ENCODE data around the gene SMIM23.
A peak's percentile ranks its signal among the peaks of the same experiment; 100 is the strongest.

Gene SMIM23

DNA sequence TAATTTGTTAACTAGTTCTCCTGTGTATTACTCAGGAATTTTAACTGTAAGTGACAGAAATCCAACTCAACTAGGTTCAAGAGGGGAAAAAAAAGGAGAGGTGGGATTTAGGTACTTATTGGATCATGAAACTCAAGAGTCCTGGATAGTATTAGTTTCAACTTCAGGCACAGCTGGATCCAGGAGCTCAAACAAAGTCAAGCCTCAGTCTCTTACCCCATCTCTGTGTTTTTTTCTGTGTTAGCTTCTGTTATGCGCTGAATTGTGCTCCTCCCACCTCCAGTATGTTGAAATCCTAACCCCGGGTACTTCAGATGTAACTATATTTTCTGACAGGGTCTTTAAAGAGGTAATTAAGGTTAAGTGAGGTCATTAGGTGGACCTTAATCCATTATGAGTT lies 53.5 kb downstream of the SMIM23 start:
- Histone ChIP-seq H3K23ac (ENCODE audit: low read length in 2 of 2) (no peak overlapping the region), H3K9me3 (ENCODE audit: control insufficient read depth, low read length) (no peaks in the 10 kb centered on the region), H4K91ac (ENCODE audit: low read length) (no peak overlapping the region), H3K4ac (ENCODE audit: low read depth in 1 of 2, low read length in 2 of 2) (no peak overlapping the region), H2BK15ac (ENCODE audit: low read depth, poor library complexity, severe bottlenecking) (no peak overlapping the region), H3K18ac (ENCODE audit: low read depth in 1 of 2, low read length in 2 of 2) (no peak overlapping the region), H2AFZ (ENCODE audit: low read depth, low read length) (no peak overlapping the region), H3K4me3 (ENCODE audit: insufficient read depth in 1 of 2, low read depth in 1 of 2, low read length in 2 of 2) (no peak overlapping the region), H3K79me1 (replicated peaks; ENCODE audit: low read length, poor library complexity, severe bottlenecking) (no peaks in the 10 kb centered on the region), H3K4me1 (ENCODE audit: control insufficient read depth, insufficient read depth, low read depth, low read length) (no peaks in the 10 kb centered on the region), H2BK5ac (ENCODE audit: low read depth, low read length, poor library complexity, severe bottlenecking) (no peak overlapping the region), H3K27me3 (ENCODE audit: control insufficient read depth in 1 of 2, insufficient read depth in 1 of 2, low read length in 2 of 2) (peaks cover 3 to 5% of the 10 kb centered on the region in 2 experiments), H3K9ac (ENCODE audit: low read length) (no peak overlapping the region), H2BK12ac (ENCODE audit: low read length in 2 of 2) (no peak overlapping the region), H2BK120ac (ENCODE audit: low read depth, low read length) (no peak overlapping the region), H4K8ac (ENCODE audit: low read length) (no peak overlapping the region), H3K27ac (ENCODE audit: low read length, poor library complexity, severe bottlenecking) (no peak overlapping the region), H3K4me2 (ENCODE audit: low read length, poor library complexity, severe bottlenecking) (no peak overlapping the region), H3K14ac (ENCODE audit: low read length in 2 of 2) (no peak overlapping the region), H3K36me3 (ENCODE audit: control insufficient read depth in 1 of 2, insufficient read depth in 2 of 2, low read depth in 1 of 2, low read length in 2 of 2) (no peaks in the 10 kb centered on the region), H2AK5ac (ENCODE audit: low read length, severe bottlenecking) (no peak overlapping the region)
- WGBS = 67% methylated on average over 1 of the region's 2 CpGs
- DNase-seq = no peak

GRCh38 chr5:171840066-171840465 lies 54.4 kb downstream of the SMIM23 start:
- Histone ChIP-seq H2AFZ (ENCODE audit: low read depth, low read length) (no peak overlapping the region), H3K27me3 (ENCODE audit: control insufficient read depth in 1 of 2, insufficient read depth in 1 of 2, low read length in 2 of 2) (peaks cover 3% of the 10 kb centered on the region in 2 experiments), H4K91ac (ENCODE audit: low read length) (no peak overlapping the region), H2BK120ac (ENCODE audit: low read depth, low read length) (no peak overlapping the region), H3K79me1 (replicated peaks; ENCODE audit: low read length, poor library complexity, severe bottlenecking) (no peaks in the 10 kb centered on the region), H3K9ac (ENCODE audit: low read length) (no peak overlapping the region), H3K27ac (ENCODE audit: low read length, poor library complexity, severe bottlenecking) (no peak overlapping the region), H3K9me3 (ENCODE audit: control insufficient read depth, low read length) (no peaks in the 10 kb centered on the region), H3K4me2 (ENCODE audit: low read length, poor library complexity, severe bottlenecking) (no peak overlapping the region), H4K8ac (ENCODE audit: low read length) (no peak overlapping the region), H3K4me1 (ENCODE audit: control insufficient read depth, insufficient read depth, low read depth, low read length) (no peaks in the 10 kb centered on the region), H2BK5ac (ENCODE audit: low read depth, low read length, poor library complexity, severe bottlenecking) (no peak overlapping the region), H2BK15ac (ENCODE audit: low read depth, poor library complexity, severe bottlenecking) (no peak overlapping the region), H3K18ac (ENCODE audit: low read depth in 1 of 2, low read length in 2 of 2) (no peak overlapping the region), H3K14ac (ENCODE audit: low read length in 2 of 2) (no peak overlapping the region), H3K4me3 (ENCODE audit: insufficient read depth in 1 of 2, low read depth in 1 of 2, low read length in 2 of 2) (no peak overlapping the region), H3K36me3 (ENCODE audit: control insufficient read depth in 1 of 2, insufficient read depth in 2 of 2, low read depth in 1 of 2, low read length in 2 of 2) (peaks cover 0 to under 1% of the 10 kb centered on the region in 2 experiments), H2BK12ac (ENCODE audit: low read length in 2 of 2) (no peak overlapping the region), H3K23ac (ENCODE audit: low read length in 2 of 2) (peak overlapping the region in 1 of 2 experiments; percentile 57), H2AK5ac (ENCODE audit: low read length, severe bottlenecking) (no peak overlapping the region), H3K4ac (ENCODE audit: low read depth in 1 of 2, low read length in 2 of 2) (no peak overlapping the region)
- no peak for DNase-seq
- WGBS = 47% methylated on average over 2 of the region's 2 CpGs
